BE2C (cell line): ENCODE measurements around the gene ADAMTSL1.

Source experiments
- DNase-seq: peaks from one replicate; pipeline ENCODE4 v3.0.0-alpha.2; 2020
- H3K27me3 ChIP-seq: fragments of 250-450 bp; sonication (Bioruptor Pico); 2 replicates; pipeline ENCODE4 v1.5.1; 2020; ENCODE audit warnings: mild to moderate bottlenecking
- H3K36me3 ChIP-seq: fragments of 250-450 bp; sonication (Bioruptor Pico); 2 replicates; pipeline ENCODE4 v1.5.1; 2020; ENCODE audit warnings: mild to moderate bottlenecking
- H3K4me1 ChIP-seq: fragments of 250-450 bp; sonication (Bioruptor Pico); 2 replicates; pipeline ENCODE4 v1.5.1; 2020
- H3K4me3 ChIP-seq: 2 replicates; pipeline ENCODE4 v1.5.1; 2011; ENCODE audit warnings: low read depth, low read length
- H3K9me3 ChIP-seq: fragments of 250-450 bp; sonication (Bioruptor Pico); 2 replicates; pipeline ENCODE4 v1.5.1; 2020
- CTCF ChIP-seq: IDR thresholded peaks from 2 replicates; pipeline ENCODE4 v1.5.1; 2012; ENCODE audit warnings: mild to moderate bottlenecking, low read depth, low read length

ADAMTSL1 gene

DNA sequence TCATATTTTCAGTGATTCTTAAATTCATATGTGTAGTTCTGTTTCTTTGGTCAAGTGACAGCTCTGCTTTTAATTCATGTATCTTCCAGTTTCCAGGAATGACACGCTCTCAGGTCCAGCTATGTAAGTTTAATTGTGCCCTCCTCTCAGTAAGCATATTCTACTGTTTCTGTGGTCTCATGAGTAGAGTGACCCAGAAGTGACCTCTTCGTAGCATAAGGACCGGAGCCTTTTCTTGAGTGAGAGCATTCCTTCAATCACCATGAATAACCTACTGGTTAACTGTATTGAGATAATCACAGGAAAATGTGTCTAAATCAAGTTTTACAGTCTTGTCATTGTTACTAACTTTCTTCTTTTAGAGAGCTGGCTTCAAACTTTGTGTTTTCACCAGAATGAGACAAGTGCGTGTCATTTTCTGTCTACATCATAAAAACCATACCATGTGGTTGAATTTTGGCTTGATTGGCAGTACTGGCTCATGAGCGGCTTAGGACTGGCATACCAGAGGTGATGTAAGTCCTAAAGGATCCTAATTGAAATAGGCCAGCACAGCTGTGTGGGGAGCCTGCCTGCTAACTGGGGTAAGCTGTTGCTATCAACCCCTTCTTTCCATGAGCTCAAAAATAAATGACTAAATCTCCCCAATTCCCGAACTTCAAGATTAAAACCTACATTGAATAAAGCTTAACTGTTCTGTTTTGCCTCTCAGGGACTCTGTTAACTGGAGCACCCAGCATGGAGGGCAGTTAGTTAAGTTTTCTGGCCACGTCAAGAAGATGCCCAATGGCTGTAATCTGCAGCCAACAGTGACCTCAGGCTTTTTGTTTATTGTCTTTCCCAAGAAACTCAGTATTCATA, 4.8 kb downstream of the ADAMTSL1 start:
- no peaks in the 10 kb centered on the region for H3K4me1 ChIP-seq
- H3K4me3 ChIP-seq, result no peak overlapping the region
- H3K27me3 ChIP-seq, result no peaks in the 10 kb centered on the region; the same call in 1 of the 2 replicates
- DNase-seq, result no peak
- H3K9me3 ChIP-seq, result no peaks in the 10 kb centered on the region
- H3K36me3 ChIP-seq, result no peaks in the 10 kb centered on the region
- TF ChIP-seq CTCF, result no peak

DNA sequence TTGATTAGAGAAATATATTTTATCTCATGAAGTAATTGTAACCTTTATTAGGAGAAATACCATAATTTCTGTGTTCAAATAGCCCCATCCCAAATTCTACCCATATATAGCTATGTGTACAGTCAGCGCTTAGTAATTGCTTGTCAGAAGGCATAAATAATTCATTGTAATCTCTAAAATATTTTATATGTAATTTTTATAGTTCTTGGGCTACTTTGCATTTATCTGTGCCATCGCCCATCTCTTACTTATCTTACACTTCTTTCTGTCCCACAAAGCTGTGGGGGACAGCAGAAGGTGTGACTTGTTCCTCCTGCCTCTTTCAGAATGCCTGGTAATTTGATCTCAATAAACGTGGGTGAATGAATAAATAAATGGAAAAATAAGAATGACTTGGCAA, 5.5 kb downstream of the ADAMTSL1 start:
- no peak for TF ChIP-seq CTCF
- Histone ChIP-seq H3K4me3 (no peak overlapping the region), H3K4me1 (no peaks in the 10 kb centered on the region), H3K27me3 (no peaks in the 10 kb centered on the region; the same call in 1 of the 2 replicates), H3K9me3 (no peaks in the 10 kb centered on the region), H3K36me3 (no peaks in the 10 kb centered on the region)
- no peak for DNase-seq

GRCh38 chr9:18480662-18481093, 6.7 kb downstream of the ADAMTSL1 start:
- TF ChIP-seq CTCF, result no peak
- DNase-seq, result no peak
- no peaks in the 10 kb centered on the region for H3K4me1 ChIP-seq

DNA sequence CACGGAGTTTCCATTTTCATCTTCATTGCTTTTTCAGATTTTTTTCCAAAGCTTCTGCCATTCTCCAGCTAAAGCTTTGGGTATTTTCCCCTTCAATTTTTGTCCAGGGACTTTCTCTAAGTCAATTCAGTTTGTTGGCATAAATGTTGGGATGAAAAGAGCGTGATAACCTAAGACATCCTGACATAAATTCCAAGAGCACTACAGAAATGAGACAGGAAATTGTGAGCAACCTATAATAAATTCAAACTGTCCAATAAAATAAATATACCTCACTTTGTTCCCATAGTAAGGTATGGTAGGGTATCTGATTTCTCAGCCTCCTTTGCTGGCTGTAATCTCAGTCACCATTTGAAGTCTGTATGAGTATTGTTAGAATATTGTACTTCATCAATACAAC, 8.4 kb downstream of the ADAMTSL1 start:
- no peak for TF ChIP-seq CTCF
- H3K9me3 ChIP-seq, result no peaks in the 10 kb centered on the region
- no peaks in the 10 kb centered on the region; the same call in 1 of the 2 replicates for H3K27me3 ChIP-seq
- DNase-seq, result no peak
- H3K36me3 ChIP-seq, result no peaks in the 10 kb centered on the region
- H3K4me3 ChIP-seq, result no peak overlapping the region
- H3K4me1 ChIP-seq, result no peaks in the 10 kb centered on the region

More at GRCh38 chr9:18480662-18481093, 6.7 kb downstream of the ADAMTSL1 start:
- Histone ChIP-seq H3K9me3 (no peaks in the 10 kb centered on the region), H3K4me3 (no peak overlapping the region), H3K36me3 (no peaks in the 10 kb centered on the region), H3K27me3 (no peaks in the 10 kb centered on the region; the same call in 1 of the 2 replicates)

GRCh38 chr9:18485714-18486113, 11.8 kb downstream of the ADAMTSL1 start:
- Histone ChIP-seq H3K27me3 (no peaks in the 10 kb centered on the region; the same call in 1 of the 2 replicates), H3K4me3 (no peak overlapping the region), H3K36me3 (no peaks in the 10 kb centered on the region), H3K4me1 (no peaks in the 10 kb centered on the region), H3K9me3 (no peaks in the 10 kb centered on the region)
- no peak for DNase-seq
- TF ChIP-seq CTCF, result no peak

GRCh38 chr9:18487611-18488010, 13.7 kb downstream of the ADAMTSL1 start:
- no peaks in the 10 kb centered on the region for H3K9me3 ChIP-seq
- no peak for DNase-seq
- H3K4me1 ChIP-seq, result no peaks in the 10 kb centered on the region
- no peaks in the 10 kb centered on the region; the same call in 1 of the 2 replicates for H3K27me3 ChIP-seq
- H3K36me3 ChIP-seq, result no peaks in the 10 kb centered on the region
- H3K4me3 ChIP-seq, result no peak overlapping the region
- no peak for TF ChIP-seq CTCF
